Measurements from ENCODE around the gene CAPN11.
A peak's percentile ranks its signal among the peaks of the same experiment; 100 is the strongest.
"Not testable (repeated sequence)": the region's sequence is repeated elsewhere in the genome, so short reads cannot be mapped to it uniquely, and the experiment has no call there.

The CAPN11 gene

DNA sequence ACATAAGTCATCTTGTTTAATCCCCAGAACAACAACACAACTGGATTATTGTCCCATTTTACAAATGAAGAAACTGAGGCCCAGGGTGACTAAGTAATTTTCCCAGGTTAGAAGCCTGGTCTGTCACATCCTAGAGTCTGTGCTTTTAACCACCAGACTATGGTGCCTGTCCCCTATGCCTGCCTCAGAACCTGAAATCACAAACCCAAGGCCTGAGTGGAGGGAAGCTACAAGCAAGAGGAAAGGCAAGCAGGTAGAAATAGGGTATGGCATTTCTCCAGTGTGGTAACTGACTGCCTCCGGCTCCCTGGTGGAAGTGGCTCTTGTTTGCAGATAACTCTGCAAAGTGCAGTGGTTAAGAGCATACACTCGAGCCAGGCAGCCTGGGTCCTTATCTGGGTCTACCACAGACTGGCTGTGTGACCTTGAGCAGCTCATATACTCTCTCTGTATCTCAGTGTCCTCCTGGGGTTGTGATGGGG is 28.7 kb upstream of the CAPN11 start:
- no peak for DNase-seq (ENCODE audit: low read depth in 2 of 3, low spot score in 2 of 3)

DNA sequence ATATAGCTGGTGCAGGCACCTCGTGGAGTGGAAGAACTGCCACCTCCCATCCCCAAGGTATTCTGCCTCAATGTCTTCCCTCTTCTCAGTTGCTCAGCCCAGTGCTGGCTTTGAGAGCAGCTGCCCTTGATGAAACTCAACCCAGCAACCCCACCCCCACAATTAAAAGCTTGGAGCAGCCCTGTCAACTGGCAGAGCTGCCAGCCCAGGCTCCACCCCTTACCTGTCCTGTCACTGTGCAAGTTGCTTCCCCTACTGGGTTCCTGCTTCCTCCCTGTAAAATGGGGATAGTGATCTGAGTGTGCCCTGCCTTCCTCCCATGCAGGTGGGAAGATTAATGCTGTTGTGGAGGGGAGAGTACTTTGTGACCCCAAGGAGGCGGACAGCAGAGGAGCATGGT is 26.7 kb upstream of the CAPN11 start:
- DNase-seq (ENCODE audit: low read depth in 2 of 3, low spot score in 2 of 3), result no peak

DNA sequence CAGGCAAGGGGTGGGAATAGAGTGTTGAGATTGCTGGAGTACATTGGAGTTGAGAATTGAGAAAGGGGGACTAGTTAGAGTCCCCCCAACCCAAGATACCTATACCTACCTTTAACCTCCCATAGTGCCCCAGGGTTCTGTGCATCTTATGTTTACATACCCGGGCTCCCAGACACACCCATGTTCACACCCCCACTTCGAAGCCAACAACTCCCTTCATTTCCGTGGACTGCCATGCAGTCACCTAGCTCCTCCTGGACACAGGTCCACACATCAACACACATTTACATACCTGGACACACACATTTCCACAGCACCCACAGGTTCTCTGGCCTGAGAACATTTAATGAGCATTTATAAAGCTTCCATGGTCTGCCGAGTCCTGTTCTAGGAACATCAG is 26.1 kb upstream of the CAPN11 start:
- no peak for DNase-seq (ENCODE audit: low read depth in 2 of 3, low spot score in 2 of 3)

DNA sequence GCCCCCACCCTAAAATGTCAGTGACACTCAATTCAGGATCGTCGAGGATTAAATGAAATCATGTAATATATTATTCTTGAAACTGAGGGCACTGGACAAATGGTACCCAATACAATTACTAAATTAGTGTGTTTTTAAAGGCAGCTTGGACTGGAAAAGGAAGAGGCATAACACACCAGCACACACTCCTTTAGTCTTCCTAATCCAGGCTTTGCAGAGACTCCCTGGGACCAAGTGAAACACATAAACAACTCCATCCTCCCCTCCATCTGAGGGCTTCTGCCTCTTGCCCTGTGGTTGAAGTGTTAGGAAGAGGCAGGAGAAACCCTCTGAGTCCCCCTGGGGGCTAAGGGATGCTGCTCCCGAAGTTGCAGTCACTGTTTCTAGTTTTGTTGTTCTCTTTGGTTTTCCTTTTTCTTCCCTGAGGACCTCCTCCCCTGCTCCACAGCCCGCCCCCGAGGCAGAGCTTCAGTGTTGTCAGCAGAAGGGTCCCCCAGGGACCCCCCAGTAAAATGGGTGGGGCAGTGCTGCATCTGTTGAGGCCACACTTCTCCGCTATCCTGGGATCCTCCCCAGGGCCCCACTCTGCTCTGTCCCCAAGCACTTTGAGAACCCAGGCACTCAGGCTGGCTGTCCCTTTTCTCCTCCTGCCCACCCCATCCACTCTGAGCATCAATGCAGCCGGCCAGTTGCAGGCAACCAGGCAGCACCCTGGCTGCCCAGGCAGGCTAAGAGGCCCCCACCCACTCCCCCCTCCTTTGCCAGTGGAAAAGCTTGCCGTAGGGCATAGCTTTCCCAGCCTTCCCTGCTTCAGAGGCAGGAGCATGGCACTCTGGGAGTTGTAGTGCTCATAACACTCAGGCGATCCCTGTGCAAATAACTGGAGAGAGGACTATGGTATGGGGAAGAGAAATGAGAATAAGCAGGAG is 25.4 kb upstream of the CAPN11 start:
- no peak for DNase-seq (ENCODE audit: low read depth in 2 of 3, low spot score in 2 of 3)

- DNase-seq (ENCODE audit: low read depth in 2 of 3, low spot score in 2 of 3), result no peak
These were observed 24.5 kb upstream of the CAPN11 start for GRCh38 chr6:44133981-44134711.

DNA sequence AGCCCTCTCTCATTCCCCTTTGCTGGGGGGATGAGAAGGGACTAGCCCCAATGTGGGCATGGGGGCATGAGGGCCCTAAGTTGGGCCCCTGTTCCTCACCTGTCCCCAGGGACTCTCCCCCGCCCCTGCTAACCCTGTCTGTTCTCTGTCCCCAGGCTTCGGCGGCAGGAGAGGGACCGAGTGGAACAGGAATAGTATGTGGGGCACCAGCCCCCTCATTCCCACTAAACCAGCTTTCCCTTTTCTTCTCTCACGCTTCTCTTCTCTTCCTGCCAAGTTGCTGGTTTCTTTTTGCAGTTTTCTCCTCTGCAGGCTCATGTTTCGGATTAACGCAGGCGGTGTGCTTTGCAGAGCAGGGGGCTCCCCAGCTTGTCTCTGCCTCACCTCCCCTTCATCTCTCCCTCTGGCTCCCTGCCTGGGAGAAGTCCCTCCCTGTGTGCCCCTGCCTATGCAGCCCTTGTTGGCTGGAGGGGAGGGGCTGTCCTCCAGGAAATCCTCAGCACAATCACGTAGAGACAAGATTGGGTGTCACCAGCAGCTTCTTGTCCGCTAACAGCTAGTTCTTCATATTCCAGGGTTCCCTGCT is 23.4 kb upstream of the CAPN11 start:
- DNase-seq (ENCODE audit: low read depth in 2 of 3, low spot score in 2 of 3), result no peak

GRCh38 chr6:44135875-44136274 is 22.7 kb upstream of the CAPN11 start:
- no peak for DNase-seq (ENCODE audit: low read depth in 2 of 3, low spot score in 2 of 3)

DNA sequence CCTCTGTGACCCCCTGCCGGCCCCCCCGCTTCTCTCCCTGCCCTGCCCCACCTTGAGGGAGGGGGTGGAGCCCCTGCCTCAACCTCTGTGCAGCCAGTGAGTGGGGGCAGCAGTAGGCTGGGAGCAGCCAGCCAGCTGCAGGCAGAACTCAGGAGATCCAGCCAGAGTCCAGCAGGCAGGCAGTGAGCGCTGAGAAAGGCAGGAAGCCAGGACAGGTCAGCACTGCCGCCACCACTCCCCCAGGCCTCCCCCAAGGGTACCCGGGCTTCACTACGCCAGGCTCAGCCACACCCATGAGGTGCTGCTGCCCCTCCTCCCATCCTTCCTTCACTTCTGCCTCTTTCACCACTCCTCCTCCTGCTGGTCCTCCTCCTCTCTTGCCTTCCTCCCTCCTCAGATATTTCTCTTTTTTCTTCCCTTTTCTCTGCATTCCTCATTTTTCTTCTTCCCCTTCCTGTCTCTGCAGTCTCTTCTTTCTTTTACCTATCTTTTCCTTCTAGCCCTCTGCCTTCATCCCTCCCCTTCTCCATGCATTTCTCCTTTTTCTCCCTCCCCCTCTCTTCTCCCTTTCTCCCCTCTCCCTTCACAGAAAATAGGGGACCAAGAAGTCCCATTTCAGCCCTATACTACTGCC is 19.8 kb upstream of the CAPN11 start:
- no peak for DNase-seq (ENCODE audit: low read depth in 2 of 3, low spot score in 2 of 3)

DNA sequence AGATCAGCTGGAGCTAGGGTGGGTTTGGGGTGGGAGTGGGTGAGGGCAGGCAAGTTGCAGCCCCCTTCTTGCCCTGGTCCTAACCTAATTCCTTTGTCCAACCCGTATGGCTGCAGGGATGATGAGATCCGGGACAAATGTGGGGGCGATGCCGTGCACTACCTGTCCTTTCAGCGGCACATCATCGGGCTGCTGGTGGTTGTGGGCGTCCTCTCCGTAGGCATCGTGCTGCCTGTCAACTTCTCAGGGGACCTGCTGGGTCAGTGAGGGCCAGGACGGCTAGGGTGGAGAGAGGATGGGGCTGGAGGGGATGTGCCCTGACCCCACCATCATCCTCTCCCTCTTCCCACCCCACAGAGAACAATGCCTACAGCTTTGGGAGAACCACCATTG is 19.3 kb upstream of the CAPN11 start:
- no peak for DNase-seq (ENCODE audit: low read depth in 2 of 3, low spot score in 2 of 3)

- DNase-seq (ENCODE audit: low read depth in 2 of 3, low spot score in 2 of 3), result no peak
These were observed 15.8 kb upstream of the CAPN11 start for GRCh38 chr6:44142835-44143234.

- DNase-seq (ENCODE audit: low read depth in 2 of 3, low spot score in 2 of 3), result no peak
These were observed 14.9 kb upstream of the CAPN11 start for GRCh38 chr6:44143731-44144130.

DNA sequence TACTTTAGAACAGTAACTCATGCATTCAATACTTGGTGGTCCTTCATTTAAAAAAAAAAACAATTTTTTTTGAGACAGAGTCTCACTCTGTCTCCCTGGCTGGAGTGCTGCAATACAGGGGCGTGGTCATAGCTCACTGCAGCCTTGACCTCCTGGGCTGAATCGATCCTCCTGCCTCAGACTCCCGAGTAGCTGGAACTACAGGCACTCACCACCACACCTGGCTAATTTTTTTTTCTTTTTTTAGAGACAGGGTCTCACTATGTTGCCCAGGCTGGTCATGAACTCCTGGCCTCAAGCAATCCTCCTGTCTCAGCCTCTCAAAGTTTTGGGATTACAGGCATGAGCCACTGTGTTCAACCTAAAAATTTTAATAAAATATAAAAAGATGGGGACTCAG is 14.1 kb upstream of the CAPN11 start:
- not testable (repeated sequence) for DNase-seq (ENCODE audit: low read depth in 2 of 3, low spot score in 2 of 3)

DNA sequence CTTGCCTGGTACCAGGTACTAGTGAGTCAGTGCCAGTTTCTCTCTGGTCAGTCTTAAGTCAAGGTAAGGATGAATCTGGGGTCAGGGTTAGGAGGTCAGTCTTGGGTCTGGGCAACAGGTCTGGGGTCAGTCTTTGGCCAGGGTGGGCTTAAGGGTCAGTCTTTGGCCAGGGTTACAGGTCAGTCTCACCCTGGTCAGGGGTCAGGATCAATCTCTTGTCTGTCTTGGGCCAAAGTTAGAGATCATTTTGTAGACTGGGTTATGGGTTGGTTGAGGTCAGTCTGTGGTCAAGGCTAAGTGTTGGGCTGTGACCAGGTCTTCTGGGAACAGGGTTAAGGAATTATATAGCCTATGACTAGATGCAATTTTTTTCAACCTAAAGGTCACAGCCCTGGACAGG is 12.8 kb upstream of the CAPN11 start:
- DNase-seq (ENCODE audit: low read depth in 2 of 3, low spot score in 2 of 3), result no peak

DNA sequence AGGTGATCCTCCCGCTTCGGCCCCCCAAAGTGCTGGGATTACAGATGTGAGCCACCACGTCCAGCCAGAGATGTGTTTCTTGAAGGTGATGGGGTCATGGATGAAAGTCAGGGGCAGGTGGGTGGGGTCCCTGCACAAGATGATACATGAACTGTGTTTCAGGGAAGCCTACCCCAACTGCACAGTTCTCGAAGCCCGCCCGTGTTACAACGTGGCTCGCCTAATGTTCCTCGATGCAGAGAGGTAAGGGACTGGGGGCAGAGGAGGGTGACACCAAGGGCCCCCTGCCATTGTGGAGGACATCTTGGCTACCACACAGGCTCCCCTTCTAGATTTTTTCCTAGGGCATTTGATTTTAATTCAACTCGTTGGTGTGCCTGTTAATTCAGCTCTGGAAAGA is 11.9 kb upstream of the CAPN11 start:
- no peak for DNase-seq (ENCODE audit: low read depth in 2 of 3, low spot score in 2 of 3)

- DNase-seq (ENCODE audit: low read depth in 2 of 3, low spot score in 2 of 3), result no peak
These were observed 11.4 kb upstream of the CAPN11 start for GRCh38 chr6:44147256-44147655.

- DNase-seq (ENCODE audit: low read depth in 2 of 3, low spot score in 2 of 3), result no peak
These were observed 10.3 kb upstream of the CAPN11 start for GRCh38 chr6:44148306-44148705.

DNA sequence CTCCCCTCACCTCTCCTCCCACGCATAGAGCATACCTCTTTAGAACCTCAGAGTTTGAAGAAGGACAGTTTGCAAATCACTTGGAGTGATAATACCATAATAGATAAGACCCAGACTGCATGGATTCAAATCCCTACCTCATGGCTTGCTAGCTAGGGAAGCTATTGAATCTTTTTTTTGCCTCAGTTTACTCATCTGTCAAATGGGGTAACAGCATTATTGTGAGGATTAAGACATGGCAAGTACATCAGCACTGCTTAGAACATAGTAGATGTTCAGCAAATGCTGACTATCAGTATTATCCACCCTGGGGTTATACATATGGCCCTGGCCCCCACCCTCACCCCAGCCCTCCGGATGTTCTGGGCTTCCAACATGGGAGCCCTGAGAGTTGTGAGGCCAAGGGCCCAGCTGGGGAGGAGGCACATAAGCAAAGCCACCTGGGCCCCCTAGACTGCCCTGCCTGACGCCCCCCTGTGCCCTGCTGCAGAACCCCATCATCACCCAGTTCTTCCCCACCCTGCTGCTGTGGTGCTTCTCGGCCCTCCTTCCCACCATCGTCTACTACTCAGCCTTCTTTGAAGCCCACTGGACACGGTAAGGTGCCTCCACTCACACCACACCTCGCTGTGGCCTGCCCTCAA is 9.1 kb upstream of the CAPN11 start:
- DNase-seq (ENCODE audit: low read depth in 2 of 3, low spot score in 2 of 3), result no peak

GRCh38 chr6:44150317-44150917 is 8.2 kb upstream of the CAPN11 start:
- no peak for DNase-seq (ENCODE audit: low read depth in 2 of 3, low spot score in 2 of 3)

DNA sequence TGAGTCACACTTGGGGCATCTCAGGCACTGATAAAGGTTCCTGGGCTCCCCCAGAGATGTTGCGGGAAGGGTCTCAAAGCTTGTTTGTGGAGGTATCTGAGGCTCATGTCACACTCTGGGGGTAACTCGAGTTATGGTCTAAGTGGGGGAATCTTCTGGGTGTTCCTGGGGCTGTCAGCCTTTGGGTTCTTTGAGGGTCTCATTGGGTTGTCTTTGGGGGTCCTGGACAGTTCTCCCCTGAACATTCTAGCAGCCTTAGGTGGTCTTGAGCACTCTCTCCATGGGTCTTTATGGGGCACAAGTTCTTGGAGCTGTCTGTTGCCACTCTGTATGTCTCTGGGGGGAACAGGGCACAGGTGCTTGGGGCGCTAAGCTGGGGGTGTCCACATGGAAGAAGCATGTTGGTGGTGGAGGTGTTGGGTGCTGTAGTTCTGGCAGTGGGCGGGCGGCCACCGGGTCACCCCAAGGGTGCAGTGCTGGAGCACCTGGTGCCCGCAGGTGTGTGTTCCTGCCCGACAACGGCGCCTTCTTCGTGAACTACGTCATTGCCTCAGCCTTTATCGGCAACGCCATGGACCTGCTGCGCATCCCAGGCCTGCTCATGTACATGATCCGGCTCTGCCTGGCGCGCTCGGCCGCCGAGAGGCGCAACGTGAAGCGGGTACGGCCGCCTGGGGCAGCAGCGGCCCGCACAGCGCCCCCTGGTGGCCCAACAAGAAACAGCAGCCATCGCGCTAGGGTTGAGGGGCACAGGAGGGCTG is 7.1 kb upstream of the CAPN11 start:
- DNase-seq (ENCODE audit: low read depth in 2 of 3, low spot score in 2 of 3), result peak; percentile 62 to 86 (median 84)

DNA sequence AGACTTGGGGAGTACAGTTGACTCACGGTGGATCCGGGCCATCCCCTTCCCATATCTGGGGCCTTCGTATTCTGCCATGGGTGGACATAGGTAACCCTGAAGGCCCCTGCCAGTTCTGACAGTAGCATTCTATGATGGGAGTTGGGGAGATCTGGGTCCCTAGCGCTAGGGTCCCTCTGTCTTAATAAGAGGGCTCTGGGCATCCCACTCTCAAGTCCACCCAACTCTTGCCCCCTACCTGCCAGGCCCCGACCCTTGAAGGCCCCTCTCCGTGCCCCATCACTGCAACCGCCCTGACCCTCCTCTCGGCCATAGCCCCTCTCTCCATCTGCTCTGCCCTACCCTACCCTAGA is 6.5 kb upstream of the CAPN11 start:
- no peak for DNase-seq (ENCODE audit: low read depth in 2 of 3, low spot score in 2 of 3)
